Ectodermal cell (in vitro differentiated cells): ENCODE measurements around the gene ZBTB47.

Source experiments
- H3K27ac ChIP-seq: 2 replicates; pipeline ENCODE4 v1.7.0; 2013; ENCODE audit warnings: mild to moderate bottlenecking, low read depth, low read length; ENCODE audit not compliant: insufficient read depth, poor library complexity, severe bottlenecking
- H3K27me3 ChIP-seq: 2 replicates; pipeline ENCODE4 v1.7.0; 2013; ENCODE audit warnings: mild to moderate bottlenecking, low read length; ENCODE audit not compliant: insufficient read depth, control insufficient read depth, poor library complexity, severe bottlenecking
- H3K36me3 ChIP-seq: one replicate; pipeline ENCODE4 v1.7.0; 2013; ENCODE audit warnings: low read length; ENCODE audit not compliant: control insufficient read depth, insufficient read depth
- H3K4me1 ChIP-seq: one replicate; pipeline ENCODE4 v1.7.0; 2013; ENCODE audit warnings: low read length; ENCODE audit not compliant: control insufficient read depth, insufficient read depth
- H3K4me3 ChIP-seq: 2 replicates; pipeline ENCODE4 v1.7.0; 2013; ENCODE audit warnings: low read depth, low read length, control low read depth; ENCODE audit not compliant: insufficient read depth
- H3K9me3 ChIP-seq: 2 replicates; pipeline ENCODE4 v1.7.0; 2013; ENCODE audit warnings: mild to moderate bottlenecking, low read length, moderate library complexity; ENCODE audit not compliant: control insufficient read depth
- WGBS, 2 experiments: methylation state at CpG; one replicate each; pipeline ENCODE4 v1.1.7; 2013; ENCODE audit warnings: missing lambda C conversion rate in 2 of 2; 5-methylcytosine and 5-hydroxymethylcytosine counted together

Gene ZBTB47

DNA sequence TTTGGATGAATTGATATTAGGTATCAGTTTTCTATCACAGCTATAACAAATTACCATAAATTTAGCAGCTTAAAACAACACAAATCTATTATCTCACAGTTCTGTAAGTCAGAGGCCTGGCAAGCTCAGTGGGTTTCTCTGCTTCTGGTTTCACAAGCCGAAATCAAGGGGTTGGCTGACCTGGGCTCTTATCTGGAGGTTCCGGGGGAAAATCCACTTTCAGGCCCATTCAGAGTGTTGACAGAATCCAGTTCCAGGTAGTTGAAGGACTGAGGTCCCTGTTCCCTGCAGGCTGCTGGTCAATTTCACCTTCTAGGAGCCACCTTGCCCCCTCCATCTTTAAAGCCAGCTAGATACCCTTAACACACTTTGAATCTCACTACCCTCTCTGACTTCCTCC is 60.2 kb downstream of the ZBTB47 start:
- no peak overlapping the region for H3K4me3 ChIP-seq
- H3K4me1 ChIP-seq, result no peaks in the 10 kb centered on the region
- H3K27ac ChIP-seq, result no peak overlapping the region
- 86 to 96% methylated on average over 2 of the region's 2 CpGs for WGBS, 2 experiments
- no peaks in the 10 kb centered on the region for H3K9me3 ChIP-seq
- H3K36me3 ChIP-seq, result no peaks in the 10 kb centered on the region
- H3K27me3 ChIP-seq, result no peaks in the 10 kb centered on the region

DNA sequence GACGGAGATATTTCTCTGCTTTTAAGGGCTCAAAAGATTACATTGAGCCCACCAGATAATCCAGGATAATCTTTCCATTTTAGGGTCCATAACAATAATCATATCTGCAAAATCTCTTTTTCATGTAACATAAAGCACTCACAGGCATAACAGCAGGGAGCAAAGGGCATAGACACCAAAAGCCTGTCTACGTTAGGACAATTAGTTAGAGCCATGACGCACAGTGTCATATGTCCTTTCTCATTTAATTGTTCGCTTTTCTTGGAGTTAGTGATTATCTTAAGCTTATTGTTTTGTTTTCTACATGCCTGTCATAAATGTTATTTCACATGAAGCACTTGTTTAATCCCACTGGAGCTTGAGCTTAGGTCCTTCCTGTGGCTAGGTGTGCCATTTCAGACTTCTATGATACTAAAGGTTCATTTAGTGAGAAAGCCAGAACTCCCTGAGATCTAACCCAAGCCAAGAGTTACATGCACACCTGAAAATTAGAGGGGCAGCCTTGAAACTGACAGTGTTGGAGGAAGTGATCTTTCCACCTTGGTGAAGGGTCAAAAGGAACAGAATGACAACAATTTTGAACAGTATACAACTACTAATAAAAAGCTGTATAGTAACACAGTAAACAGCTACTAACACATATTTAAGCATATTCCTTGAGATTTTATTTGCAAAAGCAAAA is 60.8 kb downstream of the ZBTB47 start:
- no peaks in the 10 kb centered on the region for H3K4me1 ChIP-seq
- no peaks in the 10 kb centered on the region for H3K27me3 ChIP-seq
- no peaks in the 10 kb centered on the region for H3K9me3 ChIP-seq
- H3K27ac ChIP-seq, result no peak overlapping the region
- H3K36me3 ChIP-seq, result no peaks in the 10 kb centered on the region
- 93 to 94% methylated on average over 4 of the region's 4 CpGs for WGBS, 2 experiments
- H3K4me3 ChIP-seq, result no peak overlapping the region
